ENCODE data around the gene PLXNA2. TPM values are rescaled to one million over a fixed set of nuclear protein-coding genes. Genes with fewer than 3 reads are reported as not detected.

Gene PLXNA2
- total and polyA plus RNA-seq, 9 donors, result 17.8 to 43.3 (median 35.1) TPM

- Histone ChIP-seq H3K4me3 (ENCODE audit: low read length) (no peak overlapping the region), H3K4me1 (ENCODE audit: control insufficient read depth, insufficient read depth, low read length) (peaks cover 78% of the 10 kb centered on the region), H3K9me3 (replicated peaks; ENCODE audit: control insufficient read depth, low read depth, low read length) (no peaks in the 10 kb centered on the region), H3K27me3 (ENCODE audit: control insufficient read depth, insufficient read depth, low read length) (no peaks in the 10 kb centered on the region), H3K36me3 (ENCODE audit: control insufficient read depth, insufficient read depth, low read length) (peaks cover 50% of the 10 kb centered on the region), H3K27ac (ENCODE audit: low read length) (peak overlapping the region; percentile 98)
- WGBS (ENCODE audit: insufficient coverage), result 47% methylated on average over 9 of the region's 10 CpGs
- peak; percentile 45 for DNase-seq
Observed at GRCh38 chr1:208031316-208031931, 212.8 kb downstream of the PLXNA2 start.

GRCh38 chr1:208030288-208031091 is 213.7 kb downstream of the PLXNA2 start:
- H3K9me3 ChIP-seq (replicated peaks; ENCODE audit: control insufficient read depth, low read depth, low read length), result no peaks in the 10 kb centered on the region
- peaks cover 49% of the 10 kb centered on the region for H3K36me3 ChIP-seq (ENCODE audit: control insufficient read depth, insufficient read depth, low read length)
- DNase-seq, result peak; percentile 98
- H3K4me3 ChIP-seq (ENCODE audit: low read length), result no peak overlapping the region
- WGBS (ENCODE audit: insufficient coverage), result 8% methylated on average over 12 of the region's 12 CpGs
- peak overlapping the region; percentile 98 for H3K27ac ChIP-seq (ENCODE audit: low read length)
- peaks cover 72% of the 10 kb centered on the region for H3K4me1 ChIP-seq (ENCODE audit: control insufficient read depth, insufficient read depth, low read length)
- H3K27me3 ChIP-seq (ENCODE audit: control insufficient read depth, insufficient read depth, low read length), result no peaks in the 10 kb centered on the region

- DNase-seq, result peak; percentile 96
- Histone ChIP-seq H3K27me3 (ENCODE audit: control insufficient read depth, insufficient read depth, low read length) (no peaks in the 10 kb centered on the region), H3K4me1 (ENCODE audit: control insufficient read depth, insufficient read depth, low read length) (peaks cover 78% of the 10 kb centered on the region), H3K4me3 (ENCODE audit: low read length) (no peak overlapping the region), H3K27ac (ENCODE audit: low read length) (peak overlapping the region; percentile 98), H3K36me3 (ENCODE audit: control insufficient read depth, insufficient read depth, low read length) (peaks cover 50% of the 10 kb centered on the region), H3K9me3 (replicated peaks; ENCODE audit: control insufficient read depth, low read depth, low read length) (no peaks in the 10 kb centered on the region)
- 50% methylated on average over 6 of the region's 13 CpGs for WGBS (ENCODE audit: insufficient coverage)
Observed at GRCh38 chr1:208029381-208030287, 214.6 kb downstream of the PLXNA2 start.

GRCh38 chr1:208028526-208028925 is 215.7 kb downstream of the PLXNA2 start:
- H3K27ac ChIP-seq (ENCODE audit: low read length), result peak overlapping the region; percentile 98
- no peak overlapping the region for H3K4me3 ChIP-seq (ENCODE audit: low read length)
- no peak for DNase-seq
- H3K4me1 ChIP-seq (ENCODE audit: control insufficient read depth, insufficient read depth, low read length), result peaks cover 79% of the 10 kb centered on the region
- peaks cover 49% of the 10 kb centered on the region for H3K36me3 ChIP-seq (ENCODE audit: control insufficient read depth, insufficient read depth, low read length)
- H3K27me3 ChIP-seq (ENCODE audit: control insufficient read depth, insufficient read depth, low read length), result no peaks in the 10 kb centered on the region
- 80% methylated on average over 4 of the region's 7 CpGs for WGBS (ENCODE audit: insufficient coverage)
- H3K9me3 ChIP-seq (replicated peaks; ENCODE audit: control insufficient read depth, low read depth, low read length), result no peaks in the 10 kb centered on the region

GRCh38 chr1:208027861-208028260 is 216.3 kb downstream of the PLXNA2 start:
- H3K4me1 ChIP-seq (ENCODE audit: control insufficient read depth, insufficient read depth, low read length), result peaks cover 78% of the 10 kb centered on the region
- no peak overlapping the region for H3K4me3 ChIP-seq (ENCODE audit: low read length)
- no peaks in the 10 kb centered on the region for H3K27me3 ChIP-seq (ENCODE audit: control insufficient read depth, insufficient read depth, low read length)
- peak overlapping the region; percentile 10 for H3K27ac ChIP-seq (ENCODE audit: low read length)
- H3K9me3 ChIP-seq (replicated peaks; ENCODE audit: control insufficient read depth, low read depth, low read length), result no peaks in the 10 kb centered on the region
- H3K36me3 ChIP-seq (ENCODE audit: control insufficient read depth, insufficient read depth, low read length), result peaks cover 48% of the 10 kb centered on the region
- DNase-seq, result no peak
- WGBS (ENCODE audit: insufficient coverage), result 94% methylated on average over 11 of the region's 11 CpGs

GRCh38 chr1:208026880-208027438 is 217.2 kb downstream of the PLXNA2 start:
- Histone ChIP-seq H3K27ac (ENCODE audit: low read length) (peak overlapping the region; percentile 4), H3K4me3 (ENCODE audit: low read length) (no peak overlapping the region), H3K4me1 (ENCODE audit: control insufficient read depth, insufficient read depth, low read length) (peaks cover 75% of the 10 kb centered on the region), H3K27me3 (ENCODE audit: control insufficient read depth, insufficient read depth, low read length) (no peaks in the 10 kb centered on the region), H3K36me3 (ENCODE audit: control insufficient read depth, insufficient read depth, low read length) (peaks cover 39% of the 10 kb centered on the region), H3K9me3 (replicated peaks; ENCODE audit: control insufficient read depth, low read depth, low read length) (no peaks in the 10 kb centered on the region)
- 49% methylated on average over 3 of the region's 14 CpGs for WGBS (ENCODE audit: insufficient coverage)
- DNase-seq, result peak; percentile 73

GRCh38 chr1:208025031-208025430 is 219.2 kb downstream of the PLXNA2 start:
- 69% methylated on average over 7 of the region's 7 CpGs for WGBS (ENCODE audit: insufficient coverage)
- no peak overlapping the region for H3K27ac ChIP-seq (ENCODE audit: low read length)
- no peak for DNase-seq

GRCh38 chr1:208024406-208024805 is 219.8 kb downstream of the PLXNA2 start:
- Histone ChIP-seq H3K4me1 (ENCODE audit: control insufficient read depth, insufficient read depth, low read length) (peaks cover 50% of the 10 kb centered on the region), H3K9me3 (replicated peaks; ENCODE audit: control insufficient read depth, low read depth, low read length) (no peaks in the 10 kb centered on the region), H3K36me3 (ENCODE audit: control insufficient read depth, insufficient read depth, low read length) (peaks cover 37% of the 10 kb centered on the region), H3K27me3 (ENCODE audit: control insufficient read depth, insufficient read depth, low read length) (no peaks in the 10 kb centered on the region), H3K27ac (ENCODE audit: low read length) (no peak overlapping the region), H3K4me3 (ENCODE audit: low read length) (no peak overlapping the region)
- WGBS (ENCODE audit: insufficient coverage), result 83% methylated on average over 2 of the region's 6 CpGs
- no peak for DNase-seq

More at GRCh38 chr1:208025031-208025430, 219.2 kb downstream of the PLXNA2 start:
- Histone ChIP-seq H3K27me3 (ENCODE audit: control insufficient read depth, insufficient read depth, low read length) (no peaks in the 10 kb centered on the region), H3K4me3 (ENCODE audit: low read length) (no peak overlapping the region), H3K36me3 (ENCODE audit: control insufficient read depth, insufficient read depth, low read length) (peaks cover 37% of the 10 kb centered on the region), H3K9me3 (replicated peaks; ENCODE audit: control insufficient read depth, low read depth, low read length) (no peaks in the 10 kb centered on the region), H3K4me1 (ENCODE audit: control insufficient read depth, insufficient read depth, low read length) (peaks cover 56% of the 10 kb centered on the region)

- Histone ChIP-seq H3K4me3 (ENCODE audit: low read length) (no peak overlapping the region), H3K36me3 (ENCODE audit: control insufficient read depth, insufficient read depth, low read length) (peaks cover 10% of the 10 kb centered on the region), H3K4me1 (ENCODE audit: control insufficient read depth, insufficient read depth, low read length) (peaks cover 18% of the 10 kb centered on the region), H3K9me3 (replicated peaks; ENCODE audit: control insufficient read depth, low read depth, low read length) (no peaks in the 10 kb centered on the region), H3K27me3 (ENCODE audit: control insufficient read depth, insufficient read depth, low read length) (no peaks in the 10 kb centered on the region), H3K27ac (ENCODE audit: low read length) (no peak overlapping the region)
- WGBS (ENCODE audit: insufficient coverage), result no CpG with 5 or more reads among the region's 2 CpGs
- no peak for DNase-seq
Observed at GRCh38 chr1:208019257-208019656, 224.9 kb downstream of the PLXNA2 start.

All from muscle of leg (tissue), 11 donors.